GM19452 (cell line): Measurements from ENCODE around the gene SPTB.

Experiments
- ATAC-seq: cut with Tn5 transposase; IDR thresholded peaks from one replicate; pipeline ENCODE4 v1.9.1; 2021; ENCODE audit not compliant: unreplicated experiment

The SPTB gene

DNA sequence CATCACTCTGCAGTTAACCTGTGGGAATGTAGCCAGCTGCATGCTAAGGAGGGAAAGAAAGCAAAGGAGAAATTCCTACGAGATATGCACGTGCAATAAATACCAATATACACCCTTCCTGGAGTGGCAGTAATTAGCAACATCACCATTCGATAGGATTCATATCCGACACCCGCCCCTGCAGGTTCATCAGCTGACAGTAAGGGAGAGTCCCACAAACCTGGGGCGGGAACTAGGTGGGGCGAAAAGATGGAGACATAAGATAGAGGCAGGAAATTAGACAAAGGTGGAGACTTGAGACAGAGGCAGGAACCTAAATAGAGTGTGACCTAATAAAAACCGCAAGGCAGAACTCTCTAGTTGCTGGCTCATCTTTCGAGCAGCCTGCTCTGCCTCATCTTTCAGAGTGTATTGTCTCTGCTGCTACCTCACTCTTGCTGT is 123.9 kb downstream of the SPTB start:
- ATAC-seq, result no peak

DNA sequence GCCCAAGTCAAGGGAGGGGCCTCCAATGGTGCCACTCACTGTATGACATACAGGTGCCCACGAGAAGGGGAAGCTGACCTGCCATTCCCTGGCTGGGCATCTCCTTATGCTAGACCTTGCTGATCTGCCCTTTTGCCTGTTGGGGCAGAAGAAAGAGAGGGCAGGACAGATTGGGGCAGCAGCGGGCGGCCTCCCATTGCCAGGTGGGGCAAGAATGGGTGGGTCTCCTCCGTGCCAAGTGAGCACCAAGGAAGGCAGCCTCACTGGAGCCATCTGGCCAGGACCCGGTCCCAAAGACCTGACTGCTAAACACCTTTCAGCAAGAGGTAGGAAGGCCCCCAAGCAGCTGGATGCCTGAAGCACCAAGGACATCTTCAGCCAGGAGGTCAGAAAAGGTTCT is 125.0 kb downstream of the SPTB start:
- no peak for ATAC-seq

DNA sequence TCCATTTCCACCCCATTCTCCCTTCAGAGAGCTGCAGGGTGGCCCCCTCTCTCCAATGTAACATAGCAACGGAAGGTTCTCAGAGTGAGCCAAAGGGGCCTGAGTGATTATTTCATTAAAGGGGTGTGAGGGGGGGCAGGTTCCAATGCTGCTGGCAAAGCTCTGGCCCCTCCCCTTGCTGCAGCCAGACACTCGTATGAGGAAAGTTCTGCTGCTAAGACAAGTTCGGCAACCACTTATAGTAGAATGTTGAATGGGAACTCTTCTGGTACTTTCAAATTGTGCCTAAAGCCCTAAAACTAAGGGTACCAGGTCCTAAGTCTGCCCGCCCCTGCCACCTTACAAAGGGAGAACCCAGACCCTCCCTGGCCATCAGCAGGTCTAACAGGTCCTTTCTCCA is 125.7 kb downstream of the SPTB start:
- no peak for ATAC-seq

DNA sequence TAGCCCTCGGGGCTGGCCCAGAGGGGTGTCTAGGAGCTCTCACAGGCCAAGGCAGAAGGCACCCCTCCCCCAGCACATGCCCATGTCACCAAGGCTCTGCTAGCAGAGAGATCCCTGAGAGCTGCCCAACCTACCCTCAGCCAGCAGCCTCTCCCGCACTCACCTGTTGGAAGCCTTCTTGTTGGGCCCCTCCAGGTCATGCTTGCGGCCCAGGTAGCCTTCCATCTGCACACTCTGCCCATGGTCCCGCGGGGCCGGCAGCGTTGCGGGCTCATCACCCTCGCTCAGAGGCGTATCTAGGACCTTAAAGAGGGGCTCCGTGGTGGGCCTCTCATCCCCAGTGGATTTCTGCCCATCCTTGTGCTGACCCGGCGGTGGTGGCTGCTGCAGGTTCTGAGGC is 126.3 kb downstream of the SPTB start:
- ATAC-seq, result no peak

DNA sequence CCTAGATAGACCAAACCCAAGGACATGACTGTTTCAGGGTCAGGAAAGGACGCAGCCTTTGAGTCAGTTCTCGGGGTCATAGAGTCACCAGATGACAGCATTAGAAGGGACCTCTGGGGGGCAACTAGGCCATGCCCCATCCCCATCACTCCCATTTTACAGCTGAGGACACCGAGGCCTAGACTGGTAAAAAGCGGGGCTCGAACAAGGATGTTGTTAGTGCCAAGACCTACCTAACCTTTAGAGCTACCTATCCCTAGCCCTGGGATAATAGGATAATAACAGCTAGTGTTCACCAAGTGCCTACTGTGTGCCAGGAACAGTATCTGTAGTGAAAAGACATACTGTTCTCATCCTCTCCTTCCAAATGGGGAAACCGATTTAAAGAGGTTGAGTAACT is 126.8 kb downstream of the SPTB start:
- no peak for ATAC-seq

DNA sequence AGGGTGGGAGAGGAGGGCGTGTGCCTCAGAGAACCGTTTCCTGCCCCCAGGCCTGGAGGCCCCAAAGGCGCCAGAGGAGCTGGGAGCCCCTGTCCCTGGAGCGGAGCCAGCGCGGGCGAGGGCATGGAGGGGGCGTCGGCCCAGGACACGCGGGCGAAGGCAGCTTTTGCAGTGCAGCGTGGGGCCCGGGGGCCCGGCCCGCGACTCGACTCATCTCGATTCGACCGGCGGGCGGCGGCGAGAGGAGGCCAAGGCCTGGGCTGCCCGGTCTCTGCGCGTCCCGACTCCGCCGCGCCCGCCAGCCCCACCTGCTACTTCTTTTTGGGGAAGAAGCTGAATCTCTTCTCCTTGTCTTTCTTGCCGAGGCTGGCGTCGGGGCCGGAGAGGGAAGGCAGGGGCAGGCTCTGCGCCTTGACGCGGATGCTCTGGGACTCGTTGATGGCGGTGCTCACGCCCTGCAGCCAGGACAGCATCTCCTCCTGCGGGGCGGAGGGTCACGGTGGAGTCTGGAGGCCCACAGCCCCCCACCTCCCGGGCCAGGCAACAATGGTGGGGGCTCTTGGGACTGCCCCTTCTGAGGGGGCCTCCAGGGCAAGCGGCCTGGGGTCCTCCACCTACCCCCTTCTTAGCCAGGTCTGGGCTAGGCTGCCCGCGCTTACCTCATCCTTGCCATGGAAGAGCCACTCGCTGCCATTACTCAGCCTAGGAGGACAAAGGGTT is 130.6 kb downstream of the SPTB start:
- no peak for ATAC-seq

DNA sequence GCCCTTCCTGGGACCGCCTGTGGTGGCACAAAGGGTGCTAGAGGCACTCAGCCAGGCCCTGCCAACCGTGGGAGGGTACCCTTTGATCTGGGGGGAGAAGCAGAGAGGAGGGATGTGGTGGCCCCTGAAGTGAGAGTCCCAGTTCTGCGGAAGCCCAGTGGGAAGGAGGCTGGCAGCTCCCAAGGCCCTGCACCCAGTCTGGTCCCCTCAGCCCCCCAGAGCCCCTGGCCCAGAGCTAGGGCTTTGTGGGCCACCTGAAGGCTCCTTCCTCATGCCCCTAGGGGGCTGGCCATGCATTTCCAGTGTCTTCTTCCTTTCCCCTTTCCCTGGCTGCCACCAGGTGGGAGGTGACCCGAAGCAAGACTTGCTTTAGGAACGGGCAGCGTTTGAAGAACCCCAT is 131.2 kb downstream of the SPTB start:
- ATAC-seq, result no peak

DNA sequence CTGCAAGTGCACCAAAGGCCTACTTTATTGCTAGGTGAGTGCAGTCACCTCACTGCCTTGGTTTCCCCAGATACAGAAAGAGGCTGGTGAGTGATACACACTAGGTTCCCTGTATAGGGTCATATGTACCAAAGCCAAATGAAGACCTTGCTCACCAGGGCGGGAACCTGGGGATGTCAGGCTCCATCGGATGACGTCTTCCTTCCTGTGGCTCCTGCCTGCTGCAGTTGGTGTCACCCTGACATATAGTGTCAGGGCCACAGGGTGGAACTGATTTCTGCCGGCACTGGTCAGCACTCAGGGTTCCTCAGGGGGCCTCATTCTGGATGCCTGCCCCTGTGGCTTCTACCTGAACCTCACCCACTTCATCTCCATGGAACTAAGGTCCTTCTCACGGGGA is 132.4 kb downstream of the SPTB start:
- ATAC-seq, result no peak

DNA sequence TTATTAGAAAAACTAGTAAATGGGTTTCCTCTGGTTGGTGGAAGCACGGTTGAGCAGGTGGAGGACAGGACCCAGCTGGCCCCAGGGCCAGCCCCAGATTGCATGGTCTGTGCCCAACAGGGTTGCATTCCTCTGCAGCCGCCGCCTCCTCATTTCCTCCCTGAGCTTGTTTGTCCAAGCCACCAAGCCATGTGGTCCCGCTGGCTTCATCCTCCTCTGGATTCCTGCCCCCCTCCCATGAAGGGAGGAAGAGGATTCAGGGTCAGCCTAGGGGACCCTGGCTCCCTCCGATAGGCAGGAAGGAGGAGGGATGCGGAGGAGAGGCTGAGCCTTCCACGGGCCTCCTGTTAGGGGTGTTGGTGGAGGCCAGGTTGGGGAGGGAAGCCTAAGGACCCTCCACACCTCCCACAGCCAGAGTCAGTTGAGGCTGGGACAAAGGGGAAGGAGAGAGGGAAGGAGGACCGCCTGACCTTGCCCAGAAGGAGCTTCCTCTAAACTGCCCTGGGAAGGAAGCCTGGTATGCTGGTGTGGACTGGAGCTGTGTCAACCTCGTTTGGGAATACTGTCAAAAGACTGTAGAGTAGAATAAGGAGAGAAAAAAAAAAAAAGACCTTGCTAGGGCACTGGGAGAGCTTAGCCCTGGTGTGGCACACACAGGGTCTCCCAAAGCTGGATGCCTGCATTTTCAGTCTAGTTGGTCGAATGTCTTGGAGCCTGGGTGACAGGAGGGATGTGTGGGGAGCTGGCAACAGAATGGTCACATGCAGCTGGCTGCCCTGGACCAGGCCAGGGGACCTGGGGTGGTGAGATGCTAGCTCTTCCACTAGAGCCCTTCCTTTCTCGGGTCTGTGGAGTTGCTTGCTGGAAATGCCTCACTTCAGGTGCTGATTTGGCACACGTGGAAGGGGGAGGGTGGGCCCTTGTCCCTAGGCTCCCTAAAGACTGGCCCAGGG is 133.1 kb downstream of the SPTB start:
- ATAC-seq, result no peak

DNA sequence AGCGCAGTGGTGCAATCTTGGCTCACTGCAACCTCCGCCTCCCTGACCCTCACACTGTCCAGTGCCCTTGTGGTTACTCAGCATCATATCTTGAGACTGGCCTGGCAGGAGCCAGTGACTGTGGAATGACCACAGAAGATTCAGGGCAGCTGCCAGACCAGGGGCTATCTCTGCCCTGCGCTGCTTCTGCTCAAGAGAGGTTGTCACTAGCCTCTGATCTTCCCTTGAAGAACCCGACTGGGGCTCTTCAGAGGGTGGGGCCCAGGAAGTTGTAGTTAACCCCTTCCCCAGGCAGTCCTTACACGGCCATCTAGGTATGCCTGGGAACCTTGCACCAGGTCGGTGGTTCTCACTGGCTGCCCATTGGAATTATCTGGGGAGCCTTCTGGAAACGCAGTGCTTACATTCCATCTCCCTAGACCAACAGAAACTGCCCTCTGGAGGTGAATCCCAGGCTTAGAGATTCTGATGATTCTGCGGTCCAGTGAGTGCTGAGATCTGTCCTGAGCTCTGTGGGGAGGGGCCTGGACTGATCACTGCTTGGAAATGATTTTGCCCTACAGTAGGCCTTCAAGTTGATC is 134.1 kb downstream of the SPTB start:
- no peak for ATAC-seq

DNA sequence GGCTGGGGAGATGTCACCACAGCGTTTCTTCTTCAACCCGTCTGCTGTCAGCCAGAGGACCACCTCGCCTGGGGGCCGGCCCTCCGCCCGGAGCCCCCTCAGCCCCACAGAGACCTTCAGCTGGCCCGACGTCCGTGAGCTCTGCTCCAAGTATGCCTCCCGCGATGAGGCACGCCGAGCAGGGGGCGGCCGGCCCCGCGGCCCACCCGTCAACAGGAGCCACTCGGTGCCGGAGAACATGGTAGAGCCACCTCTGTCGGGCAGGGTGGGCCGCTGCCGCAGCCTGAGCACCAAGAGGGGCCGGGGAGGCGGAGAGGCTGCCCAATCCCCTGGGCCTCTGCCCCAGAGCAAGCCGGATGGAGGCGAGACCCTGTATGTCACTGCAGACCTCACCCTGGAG is 136.6 kb downstream of the SPTB start:
- ATAC-seq, result no peak

DNA sequence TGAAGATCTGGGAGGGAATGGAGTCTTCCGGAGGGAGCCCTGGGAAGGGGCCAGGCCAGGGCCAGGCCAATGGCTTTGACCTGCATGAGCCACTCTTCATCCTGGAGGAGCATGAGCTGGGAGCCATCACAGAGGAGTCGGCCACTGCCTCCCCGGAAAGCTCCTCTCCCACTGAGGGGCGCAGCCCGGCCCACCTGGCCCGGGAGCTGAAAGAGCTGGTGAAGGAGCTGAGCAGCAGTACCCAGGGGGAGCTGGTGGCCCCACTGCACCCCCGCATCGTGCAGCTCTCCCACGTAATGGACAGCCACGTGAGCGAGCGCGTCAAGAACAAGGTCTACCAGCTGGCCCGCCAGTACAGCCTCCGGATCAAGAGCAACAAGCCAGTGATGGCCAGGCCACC is 137.7 kb downstream of the SPTB start:
- no peak for ATAC-seq

DNA sequence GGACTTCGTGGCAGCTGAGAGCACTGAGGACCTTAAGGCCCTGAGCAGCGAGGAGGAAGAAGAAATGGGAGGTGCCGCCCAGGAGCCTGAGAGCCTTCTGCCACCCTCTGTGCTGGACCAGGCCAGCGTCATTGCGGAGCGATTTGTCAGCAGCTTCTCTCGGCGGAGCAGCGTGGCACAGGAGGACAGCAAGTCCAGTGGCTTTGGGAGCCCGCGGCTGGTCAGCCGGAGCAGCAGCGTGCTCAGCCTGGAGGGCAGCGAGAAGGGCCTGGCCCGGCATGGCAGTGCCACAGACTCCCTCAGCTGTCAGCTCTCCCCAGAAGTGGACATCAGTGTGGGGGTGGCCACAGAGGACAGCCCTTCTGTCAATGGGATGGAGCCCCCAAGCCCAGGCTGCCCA is 138.5 kb downstream of the SPTB start:
- ATAC-seq, result no peak

DNA sequence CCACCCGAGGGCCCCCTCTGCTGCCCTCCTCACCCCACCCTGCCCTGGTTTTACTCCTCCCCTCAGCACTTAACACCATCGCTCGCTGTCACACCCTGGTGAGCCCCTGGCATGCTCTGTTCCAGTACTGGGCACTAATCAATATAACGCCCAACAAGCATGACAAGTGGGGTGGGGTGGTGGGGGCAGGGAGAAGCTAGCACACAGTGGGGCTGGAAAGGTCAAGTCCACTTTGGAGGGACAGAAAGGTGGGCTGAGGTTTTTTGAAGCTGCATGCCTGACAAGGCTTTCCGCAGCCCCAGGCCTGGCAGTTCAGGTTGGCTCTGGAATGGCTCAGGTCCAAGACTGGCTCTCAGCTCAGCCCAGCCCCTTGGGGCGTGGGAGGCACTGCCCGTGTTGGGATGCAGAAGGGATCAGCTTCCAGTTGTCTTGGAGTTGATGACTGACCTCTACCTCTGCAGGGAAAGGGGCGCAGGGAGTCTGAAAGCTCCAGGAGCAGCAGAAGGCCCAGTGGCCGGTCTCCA is 141.4 kb downstream of the SPTB start:
- no peak for ATAC-seq

DNA sequence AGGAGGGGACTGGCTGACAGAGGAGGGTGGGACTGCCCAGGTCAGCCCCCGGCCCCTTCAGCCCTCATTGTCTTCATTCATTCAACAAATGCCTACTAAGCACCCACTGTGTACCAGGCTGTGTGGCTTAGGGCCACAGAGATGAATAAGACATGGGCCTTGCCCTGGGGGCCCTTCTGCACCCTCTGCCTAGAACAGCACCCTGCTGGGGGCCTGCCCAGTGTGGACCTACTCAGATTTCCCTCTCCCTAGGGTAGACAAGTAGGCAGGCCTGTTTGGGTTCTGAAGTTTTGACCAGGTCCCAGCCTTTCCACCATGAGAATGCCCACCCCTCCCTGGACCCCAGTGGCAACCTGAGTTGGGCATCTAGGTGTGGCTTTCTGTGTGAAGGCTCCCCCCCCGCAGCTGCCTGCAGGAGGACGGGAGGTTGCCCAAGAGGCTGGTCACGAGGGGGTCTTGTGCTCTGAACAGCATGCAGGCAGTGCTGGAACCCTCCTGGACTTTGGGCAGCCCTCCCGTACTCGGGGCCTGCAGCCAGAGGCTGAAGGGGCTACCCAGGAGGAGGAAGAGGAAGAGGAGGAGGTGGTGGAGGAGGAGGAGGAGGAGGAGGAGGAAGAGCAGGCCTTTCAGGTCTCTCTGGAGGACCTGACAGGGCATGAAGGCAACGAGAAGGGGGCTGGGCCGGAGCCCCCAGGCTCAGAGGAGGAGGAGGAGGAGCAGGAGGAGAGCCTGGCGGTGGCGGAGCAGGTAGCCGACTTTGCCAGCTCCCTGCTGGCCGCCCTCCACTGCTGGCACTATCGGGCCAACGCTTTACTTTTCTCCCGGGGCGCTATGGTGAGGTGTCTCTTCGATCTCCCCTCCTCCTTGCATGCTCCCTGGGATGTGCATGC is 142.1 kb downstream of the SPTB start:
- no peak for ATAC-seq

DNA sequence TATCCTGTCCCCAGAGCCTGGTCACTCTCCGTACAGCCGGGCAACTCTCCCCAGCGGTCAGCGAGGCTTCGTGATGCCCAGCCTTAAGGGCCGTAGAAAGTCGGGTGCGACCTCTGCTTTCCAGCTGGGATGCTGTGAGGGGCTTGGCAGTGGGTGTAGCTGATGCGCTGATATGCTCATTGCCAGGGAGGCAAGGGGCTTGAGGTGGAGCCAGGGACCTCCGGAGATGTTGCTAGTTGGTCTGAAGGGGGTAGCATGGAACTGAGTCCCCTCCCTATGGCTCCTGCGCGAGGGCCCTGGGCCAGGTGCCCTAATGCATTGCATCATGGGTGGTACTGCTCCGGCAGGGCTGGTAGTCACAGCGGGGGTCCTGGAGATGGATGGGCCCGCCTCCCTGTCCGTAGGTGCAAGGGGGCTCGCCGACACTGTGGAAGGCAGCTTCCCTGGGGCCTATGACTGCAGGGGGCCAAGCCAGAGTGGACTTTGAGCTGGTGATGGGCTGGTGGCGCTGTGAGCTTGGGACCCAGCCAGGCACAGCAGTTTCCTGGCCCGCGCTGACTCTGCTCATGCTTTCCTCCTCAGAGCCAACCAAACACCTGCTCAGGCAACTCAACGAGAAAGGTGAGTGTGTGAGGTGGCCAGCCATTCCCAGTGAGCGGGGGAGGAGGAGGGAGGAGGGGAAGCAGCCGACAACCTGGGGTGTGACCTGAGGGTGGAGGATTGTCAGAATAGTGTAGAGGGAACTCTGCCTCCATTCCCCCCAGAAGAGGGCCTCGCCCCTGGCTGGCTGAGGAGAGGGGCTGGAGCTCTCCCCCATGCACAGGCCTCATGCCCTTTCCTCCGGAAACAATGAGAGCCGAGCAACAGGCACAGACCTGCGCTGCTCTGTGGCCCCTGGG is 143.2 kb downstream of the SPTB start:
- no peak for ATAC-seq

DNA sequence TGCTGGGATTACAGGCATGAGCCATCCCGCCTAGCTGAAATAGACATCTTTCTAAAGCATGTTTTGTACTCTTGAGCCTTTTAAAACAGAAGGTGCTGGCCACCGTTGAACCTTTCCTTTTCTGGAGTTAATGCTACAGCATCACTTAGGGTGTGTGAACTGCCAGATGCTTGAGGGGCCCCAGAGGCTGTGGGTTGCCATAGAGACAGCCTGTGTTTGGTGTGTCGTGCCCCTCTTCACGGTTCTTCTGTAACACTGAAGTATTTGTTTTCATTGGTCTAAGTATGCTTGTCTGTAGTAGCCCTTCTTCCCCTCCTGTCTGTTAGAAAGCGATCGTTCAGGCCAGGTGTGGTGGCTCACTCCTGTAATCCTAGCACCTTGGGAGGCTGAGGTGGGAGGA is 144.7 kb downstream of the SPTB start:
- ATAC-seq, result no peak

DNA sequence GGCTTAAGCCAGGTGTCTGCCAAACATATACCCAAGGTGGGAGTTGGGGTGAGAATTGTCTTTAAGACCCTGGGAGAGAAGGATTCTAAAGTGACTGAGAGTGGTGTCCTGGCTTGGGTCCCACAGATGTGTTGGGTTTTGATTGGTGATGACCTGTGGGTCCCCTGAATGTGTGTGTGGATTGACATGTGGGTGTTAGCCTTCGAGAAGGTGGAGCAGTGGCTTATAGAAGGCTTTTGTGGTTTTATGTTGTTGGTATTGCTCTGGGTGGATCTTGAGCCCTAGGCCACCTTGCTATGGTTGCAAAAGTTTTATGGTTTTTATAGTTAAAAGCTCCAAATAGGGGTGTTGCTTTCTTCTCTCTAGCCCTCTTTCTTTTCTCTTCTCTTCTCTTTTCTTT is 145.8 kb downstream of the SPTB start:
- no peak for ATAC-seq

DNA sequence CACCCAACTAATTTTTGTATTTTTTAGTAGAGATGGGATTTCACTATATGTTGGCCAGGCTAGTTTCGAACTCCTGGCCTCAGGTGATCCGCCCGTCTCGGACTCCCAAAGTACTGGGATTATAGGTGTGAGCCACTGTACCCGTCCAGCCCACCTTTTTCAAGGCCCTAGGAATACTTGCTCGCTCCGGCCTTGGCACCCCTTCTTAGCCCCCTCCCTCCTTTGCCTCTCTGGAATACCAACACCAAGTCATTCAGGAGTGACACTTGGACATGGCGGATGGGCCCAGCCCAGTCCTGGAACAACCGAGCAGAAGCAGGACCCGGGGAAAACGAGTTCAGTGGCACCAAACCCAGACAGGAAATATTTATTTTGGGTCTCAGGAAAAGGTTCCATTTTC is 146.4 kb downstream of the SPTB start:
- no peak for ATAC-seq
